Measurements from ENCODE around the gene DPP3. TPM values are rescaled to one million over a fixed set of nuclear protein-coding genes. Genes with fewer than 3 reads are reported as not detected.

The DPP3 gene
- total RNA-seq, 1 donor from 2014 or later: 32.9 TPM

GRCh38 chr11:66464916-66465315 lies 15.3 kb upstream of the DPP3 start:
- no peak for DNase-seq (ENCODE audit: extremely low spot score, unreplicated experiment)
- H3K4me1 Mint-ChIP-seq (ENCODE audit: unreplicated experiment): peaks cover 16% of the 10 kb centered on the region
- no peak for TF ChIP-seq CTCF (IDR thresholded peaks at IDR 0.05)
- H3K27ac Mint-ChIP-seq (ENCODE audit: unreplicated experiment): no peak overlapping the region
- H3K27me3 Mint-ChIP-seq (ENCODE audit: unreplicated experiment): no peaks in the 10 kb centered on the region
- no peak overlapping the region for H3K4me3 Mint-ChIP-seq (ENCODE audit: unreplicated experiment)
- no peaks in the 10 kb centered on the region for H3K36me3 Mint-ChIP-seq (ENCODE audit: unreplicated experiment)
- H3K9me3 Mint-ChIP-seq (ENCODE audit: unreplicated experiment): peaks cover 4% of the 10 kb centered on the region

GRCh38 chr11:66465373-66466224 lies 14.6 kb upstream of the DPP3 start:
- H3K4me1 Mint-ChIP-seq (ENCODE audit: unreplicated experiment): peaks cover 19% of the 10 kb centered on the region
- DNase-seq (ENCODE audit: extremely low spot score, unreplicated experiment): no peak
- peaks cover 4% of the 10 kb centered on the region for H3K9me3 Mint-ChIP-seq (ENCODE audit: unreplicated experiment)
- peak overlapping the region; percentile 82 for H3K4me3 Mint-ChIP-seq (ENCODE audit: unreplicated experiment)
- no peaks in the 10 kb centered on the region for H3K27me3 Mint-ChIP-seq (ENCODE audit: unreplicated experiment)
- no peak for TF ChIP-seq CTCF (IDR thresholded peaks at IDR 0.05)
- no peaks in the 10 kb centered on the region for H3K36me3 Mint-ChIP-seq (ENCODE audit: unreplicated experiment)
- H3K27ac Mint-ChIP-seq (ENCODE audit: unreplicated experiment): no peak overlapping the region

- no peaks in the 10 kb centered on the region for H3K27me3 Mint-ChIP-seq (ENCODE audit: unreplicated experiment)
- peaks cover 4% of the 10 kb centered on the region for H3K9me3 Mint-ChIP-seq (ENCODE audit: unreplicated experiment)
- DNase-seq (ENCODE audit: extremely low spot score, unreplicated experiment): peak; percentile 97
- peak within 1 kb of the TSS; percentile 84 for H3K4me3 Mint-ChIP-seq (ENCODE audit: unreplicated experiment)
- H3K4me1 Mint-ChIP-seq (ENCODE audit: unreplicated experiment): peaks cover 19% of the 10 kb centered on the region
- TF ChIP-seq CTCF (IDR thresholded peaks at IDR 0.05): no peak
- H3K36me3 Mint-ChIP-seq (ENCODE audit: unreplicated experiment): peaks cover 2% of the 10 kb centered on the region
- peak within 1 kb of the TSS; percentile 77 for H3K27ac Mint-ChIP-seq (ENCODE audit: unreplicated experiment)
Observed at GRCh38 chr11:66466225-66467033, 13.8 kb upstream of the DPP3 start, which contains the start of gene PELI3. Gene PELI3, plus strand, starts transcription at chr11:66466905. Its CDS starts 1,224 bp downstream, at chr11:66468129.

- H3K36me3 Mint-ChIP-seq (ENCODE audit: unreplicated experiment): peaks cover 2% of the 10 kb centered on the region
- H3K27me3 Mint-ChIP-seq (ENCODE audit: unreplicated experiment): no peaks in the 10 kb centered on the region
- peak overlapping the region; percentile 84 for H3K4me3 Mint-ChIP-seq (ENCODE audit: unreplicated experiment)
- no peak for DNase-seq (ENCODE audit: extremely low spot score, unreplicated experiment)
- H3K9me3 Mint-ChIP-seq (ENCODE audit: unreplicated experiment): peaks cover 4% of the 10 kb centered on the region
- TF ChIP-seq CTCF (IDR thresholded peaks at IDR 0.05): peak; percentile 37
- H3K4me1 Mint-ChIP-seq (ENCODE audit: unreplicated experiment): peaks cover 19% of the 10 kb centered on the region
- peak overlapping the region; percentile 31 for H3K27ac Mint-ChIP-seq (ENCODE audit: unreplicated experiment)
Observed at GRCh38 chr11:66467034-66467659, 13.1 kb upstream of the DPP3 start.

Data from osteocyte (in vitro differentiated cells).